SK-N-SH (cell line): ENCODE data around the gene TEK. TPM values are rescaled to one million over a fixed set of nuclear protein-coding genes. Genes with fewer than 3 reads are reported as not detected.

Experiments
- CTCF ChIA-PET: fragments of 300-600, 350-600 bp; formaldehyde crosslinking; extraction: SDS; loops from one replicate; lab custom pipeline; 2021; lab: Yijun Ruan, JAX
- POLR2A ChIA-PET: fragments of 350-600 bp; sonication (Branson Sonifier 250); formaldehyde crosslinking; extraction: SDS; loops from one replicate; lab custom pipeline; 2020; ENCODE audit warnings: antibody characterized with exemption, inconsistent platforms; lab: Yijun Ruan, JAX
- DNase-seq: peaks from one replicate; pipeline ENCODE4 v3.0.0; 2012
- H2AFZ ChIP-seq: fragments of 200-600 bp; sonication (generic); 2 replicates; pipeline ENCODE4 v1.8.1; 2016; ENCODE audit warnings: antibody characterized with exemption, mild to moderate bottlenecking, low read depth
- H3F3A ChIP-seq: fragments of 200-600 bp; sonication (generic); replicated peaks from 2 replicates; pipeline ENCODE3; 2016; ENCODE audit warnings: antibody characterized with exemption, mild to moderate bottlenecking; ENCODE audit not compliant: insufficient read depth
- H3K27ac ChIP-seq, 2 experiments: fragments of 200-500 bp in 1 of 2; fragments of 200-600 bp in 1 of 2; sonication (Bioruptor generic) in 1 of 2; sonication (generic), shearing (Covaris generic) in 1 of 2; 2 replicates each; pipeline versions ENCODE4 v1.5.1 to v1.6.1; 2014 to 2016; ENCODE audit warnings: low read depth in 2 of 2, inconsistent platforms in 1 of 2, low read length in 1 of 2, mild to moderate bottlenecking in 1 of 2, mixed read lengths in 1 of 2
- H3K27me3 ChIP-seq: fragments of 200-600 bp; sonication (generic), shearing (Covaris generic); 2 replicates; pipeline ENCODE4 v1.6.1; 2016; ENCODE audit warnings: mixed run types; ENCODE audit not compliant: insufficient read depth
- H3K36me3 ChIP-seq, 2 experiments: fragments of 200-500 bp in 1 of 2; fragments of 200-600 bp in 1 of 2; sonication (Bioruptor generic) in 1 of 2; sonication (generic) in 1 of 2; replicated peaks in 1 of 2; 2 replicates each; pipeline versions ENCODE3 to v1.5.1; 2014 to 2016; ENCODE audit warnings: low read length in 1 of 2, mild to moderate bottlenecking in 1 of 2; ENCODE audit not compliant: insufficient read depth in 2 of 2, control insufficient read depth in 1 of 2
- H3K4me1 ChIP-seq, 2 experiments: fragments of 200-500 bp in 1 of 2; fragments of 200-600 bp in 1 of 2; sonication (Bioruptor generic) in 1 of 2; sonication (generic), shearing (Covaris generic) in 1 of 2; 2 replicates each; pipeline versions ENCODE4 v1.5.1 to v1.6.1; 2014 to 2016; ENCODE audit warnings: low read depth in 1 of 2, low read length in 1 of 2, mixed run types in 1 of 2; ENCODE audit not compliant: insufficient read depth in 2 of 2, control insufficient read depth in 1 of 2
- H3K4me2 ChIP-seq: fragments of 200-600 bp; sonication (generic), shearing (Covaris generic); 2 replicates; pipeline ENCODE4 v1.6.1; 2017; ENCODE audit warnings: mixed run types
- H3K4me3 ChIP-seq, 2 experiments: fragments of 200-500 bp in 1 of 2; fragments of 200-600 bp in 1 of 2; sonication (Bioruptor generic) in 1 of 2; sonication (generic), shearing (Covaris generic) in 1 of 2; 2 replicates each; pipeline versions ENCODE4 v1.5.1 to v1.8.1; 2014 to 2016; ENCODE audit warnings: low read depth in 2 of 2, inconsistent platforms in 1 of 2, low read length in 1 of 2, mild to moderate bottlenecking in 1 of 2, mixed read lengths in 1 of 2, moderate library complexity in 1 of 2
- H3K79me2 ChIP-seq: fragments of 200-600 bp; sonication (generic); 2 replicates; pipeline ENCODE4 v1.8.1; 2017; ENCODE audit warnings: mild to moderate bottlenecking; ENCODE audit not compliant: insufficient read depth
- H3K9ac ChIP-seq: fragments of 200-600 bp; sonication (generic); 2 replicates; pipeline ENCODE4 v1.6.1; 2017; ENCODE audit warnings: mixed run types
- H3K9me2 ChIP-seq: fragments of 200-600 bp; sonication (generic); 2 replicates; pipeline ENCODE4 v1.6.1; 2017; ENCODE audit warnings: mixed run types
- H3K9me3 ChIP-seq: fragments of 200-600 bp; sonication (generic); 2 replicates; pipeline ENCODE4 v1.6.1; 2017; ENCODE audit warnings: mixed run types, mild to moderate bottlenecking, moderate library complexity
- H4K20me1 ChIP-seq: fragments of 200-600 bp; sonication (generic); 2 replicates; pipeline ENCODE4 v1.6.1; 2017; ENCODE audit warnings: mild to moderate bottlenecking, mixed run types; ENCODE audit not compliant: insufficient read depth
- CHD2 ChIP-seq: fragments of 150-350 bp; IDR thresholded peaks from 2 replicates; pipeline ENCODE4 v1.6.1; 2018; ENCODE audit warnings: low read length; ENCODE audit not compliant: partially characterized antibody
- CTCF ChIP-seq: fragments of 200-600 bp; sonication (generic); IDR thresholded peaks from 2 replicates; pipeline ENCODE4 v1.6.1; 2017; ENCODE audit warnings: antibody characterized with exemption, mild to moderate bottlenecking, moderate library complexity
- ELF1 ChIP-seq: IDR thresholded peaks from 2 replicates; pipeline ENCODE4 v1.4.0; 2012
- FOSL2 ChIP-seq: IDR thresholded peaks from 2 replicates; pipeline ENCODE4 v1.4.0; 2012; ENCODE audit warnings: low read depth, mild to moderate bottlenecking, moderate library complexity, borderline replicate concordance
- FOXJ3 ChIP-seq: sonication (generic); formaldehyde crosslinking; IDR thresholded peaks from 2 replicates; pipeline ENCODE4 v1.5.1; 2020; ENCODE audit warnings: mild to moderate bottlenecking, missing genetic modification reagents
- FOXM1 ChIP-seq: IDR thresholded peaks from 2 replicates; pipeline ENCODE4 v1.4.0; 2012; ENCODE audit warnings: low read depth, mild to moderate bottlenecking
- JUND ChIP-seq: IDR thresholded peaks from 2 replicates; pipeline ENCODE4 v1.4.0; 2012
- MAX ChIP-seq: IDR thresholded peaks from 2 replicates; pipeline ENCODE4 v1.4.0; 2012; ENCODE audit warnings: low read depth
- MEF2A ChIP-seq: IDR thresholded peaks from 2 replicates; pipeline ENCODE4 v1.4.0; 2012; ENCODE audit warnings: low read depth, borderline replicate concordance
- MXI1 ChIP-seq: IDR thresholded peaks from 2 replicates; pipeline ENCODE4 v1.6.1; 2012; ENCODE audit warnings: mild to moderate bottlenecking, low read depth, low read length, improper control_type of control experiment
- RAD21 ChIP-seq: IDR thresholded peaks from 2 replicates; pipeline ENCODE4 v1.6.1; 2012; ENCODE audit warnings: mild to moderate bottlenecking, low read length
- RCOR1 ChIP-seq: fragments of 150-350 bp; IDR thresholded peaks from 2 replicates; pipeline ENCODE4 v1.6.1; 2017; ENCODE audit warnings: antibody characterized with exemption, low read length
- REST ChIP-seq: IDR thresholded peaks from 2 replicates; pipeline ENCODE4 v1.6.1; 2012; ENCODE audit warnings: mild to moderate bottlenecking, low read depth, low read length, moderate library complexity
- RFX5 ChIP-seq: IDR thresholded peaks from 2 replicates; pipeline ENCODE4 v1.6.1; 2012; ENCODE audit warnings: mild to moderate bottlenecking, improper control_type of control experiment, low read length
- RXRA ChIP-seq: IDR thresholded peaks from 2 replicates; pipeline ENCODE4 v1.4.0; 2012; ENCODE audit warnings: low read depth, mild to moderate bottlenecking, borderline replicate concordance
- SIN3A ChIP-seq: IDR thresholded peaks from 2 replicates; pipeline ENCODE4 v1.6.1; 2012; ENCODE audit warnings: low read depth, mild to moderate bottlenecking, low read length, moderate library complexity, borderline replicate concordance
- SMC3 ChIP-seq: IDR thresholded peaks from 2 replicates; pipeline ENCODE4 v1.6.1; 2012; ENCODE audit warnings: low read depth, low read length, improper control_type of control experiment
- TEAD4 ChIP-seq: IDR thresholded peaks from 2 replicates; pipeline ENCODE4 v1.4.0; 2012; ENCODE audit warnings: mild to moderate bottlenecking, borderline replicate concordance; ENCODE audit not compliant: insufficient read depth
- WGBS: methylation state at CpG from one replicate; pipeline ENCODE4 v1.1.6; 2017; ENCODE audit warnings: low lambda C conversion rate; 5-methylcytosine and 5-hydroxymethylcytosine counted together
- polyA plus RNA-seq, 3 experiments: library from polyadenylated mRNA; depleted of rRNA; stranded (reverse); fragments of >200 nt; gene quantifications; 2 replicates each; pipeline ENCODE4 v1.2.3, GENCODE V29; 2012
- TF ChIP-seq, protein P1 (sequence below): fragments of 150-350 bp; IDR thresholded peaks from 2 replicates; pipeline ENCODE4 v1.6.1; 2017; ENCODE audit warnings: antibody characterized with exemption, low read length, low read depth, borderline replicate concordance
- TF ChIP-seq, protein P2 (sequence below): fragments of 150-350 bp; IDR thresholded peaks from 2 replicates; pipeline ENCODE4 v1.6.1; 2016; ENCODE audit warnings: mild to moderate bottlenecking, low read depth, low read length

The TEK gene
- polyA plus RNA-seq, 1 of the 3 experiments (the other 2 are of a cell fraction), result 0.03 TPM

- DNase-seq, result no peak
- no peaks in the 10 kb centered on the region for H4K20me1 ChIP-seq
- TF ChIP-seq SIN3A, result no peak
- no peak for TF ChIP-seq FOXM1
- no peak for TF ChIP-seq RCOR1
- TF ChIP-seq TEAD4, result no peak
- TF ChIP-seq, protein P1, sequence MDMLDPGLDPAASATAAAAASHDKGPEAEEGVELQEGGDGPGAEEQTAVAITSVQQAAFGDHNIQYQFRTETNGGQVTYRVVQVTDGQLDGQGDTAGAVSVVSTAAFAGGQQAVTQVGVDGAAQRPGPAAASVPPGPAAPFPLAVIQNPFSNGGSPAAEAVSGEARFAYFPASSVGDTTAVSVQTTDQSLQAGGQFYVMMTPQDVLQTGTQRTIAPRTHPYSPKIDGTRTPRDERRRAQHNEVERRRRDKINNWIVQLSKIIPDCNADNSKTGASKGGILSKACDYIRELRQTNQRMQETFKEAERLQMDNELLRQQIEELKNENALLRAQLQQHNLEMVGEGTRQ, result no peak
- TF ChIP-seq JUND, result no peak
- no peak for TF ChIP-seq RXRA
- TF ChIP-seq FOSL2, result no peak
- no peak for TF ChIP-seq RFX5
- no peak for TF ChIP-seq MXI1
- TF ChIP-seq, all 33 proteins: peak for 0
- Histone ChIP-seq H3K4me1 (peaks cover 0 to 2% of the 10 kb centered on the region in 2 experiments; a peak in 2 of 4 replicates), H3K9ac (no peak overlapping the region), H2AFZ (no peak overlapping the region), H3K9me3 (no peaks in the 10 kb centered on the region), H3F3A (no peaks in the 10 kb centered on the region), H3K79me2 (no peaks in the 10 kb centered on the region), H3K4me3 (no peak overlapping the region), H3K4me2 (no peak overlapping the region), H3K27me3 (no peaks in the 10 kb centered on the region), H3K36me3 (no peaks in the 10 kb centered on the region), H3K27ac (no peak overlapping the region), H3K9me2 (no peaks in the 10 kb centered on the region)
- CTCF ChIA-PET, result no interaction called here
- 58% methylated on average over 3 of the region's 3 CpGs for WGBS
- POLR2A ChIA-PET, result no interaction called here
These were observed 94.8 kb downstream of the TEK start for GRCh38 chr9:27203783-27204182.

DNA sequence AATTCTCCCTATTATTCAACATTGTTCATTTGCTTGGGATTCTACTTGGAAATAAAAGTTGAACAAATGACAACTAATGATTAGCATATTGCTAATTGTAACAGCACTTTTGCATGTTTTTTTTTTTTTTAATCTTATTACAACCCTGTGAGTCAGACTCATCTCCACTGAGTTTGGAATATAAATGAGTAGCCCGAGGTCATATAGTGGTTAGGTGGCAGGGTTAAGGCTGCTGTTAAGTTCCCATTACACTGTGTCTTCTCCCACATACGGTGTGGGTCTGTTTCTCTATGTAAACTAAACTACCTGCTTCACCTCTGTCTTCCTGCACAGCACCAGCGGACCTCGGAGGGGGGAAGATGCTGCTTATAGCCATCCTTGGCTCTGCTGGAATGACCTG, 95.6 kb downstream of the TEK start:
- POLR2A ChIA-PET, result no interaction called here
- WGBS, result 26% methylated on average over 3 of the region's 4 CpGs
- Histone ChIP-seq H3K27ac (no peak overlapping the region), H3K9me3 (no peaks in the 10 kb centered on the region), H3K27me3 (no peaks in the 10 kb centered on the region), H3K36me3 (no peaks in the 10 kb centered on the region), H3K79me2 (no peaks in the 10 kb centered on the region), H3F3A (no peaks in the 10 kb centered on the region), H2AFZ (no peak overlapping the region), H3K9me2 (no peaks in the 10 kb centered on the region), H3K4me2 (no peak overlapping the region), H4K20me1 (no peaks in the 10 kb centered on the region), H3K4me3 (no peak overlapping the region), H3K9ac (no peak overlapping the region), H3K4me1 (peaks cover 0 to 2% of the 10 kb centered on the region in 2 experiments; a peak in 2 of 4 replicates)
- TF ChIP-seq MXI1, result no peak
- TF ChIP-seq ELF1, result no peak
- no peak for TF ChIP-seq CHD2
- TF ChIP-seq MEF2A, result no peak
- TF ChIP-seq FOXJ3 (CRISPR knock-in tag), result no peak
- TF ChIP-seq TEAD4, result no peak
- no peak for TF ChIP-seq REST
- no peak for TF ChIP-seq SMC3
- no peak for TF ChIP-seq CTCF
- TF ChIP-seq, protein P2, sequence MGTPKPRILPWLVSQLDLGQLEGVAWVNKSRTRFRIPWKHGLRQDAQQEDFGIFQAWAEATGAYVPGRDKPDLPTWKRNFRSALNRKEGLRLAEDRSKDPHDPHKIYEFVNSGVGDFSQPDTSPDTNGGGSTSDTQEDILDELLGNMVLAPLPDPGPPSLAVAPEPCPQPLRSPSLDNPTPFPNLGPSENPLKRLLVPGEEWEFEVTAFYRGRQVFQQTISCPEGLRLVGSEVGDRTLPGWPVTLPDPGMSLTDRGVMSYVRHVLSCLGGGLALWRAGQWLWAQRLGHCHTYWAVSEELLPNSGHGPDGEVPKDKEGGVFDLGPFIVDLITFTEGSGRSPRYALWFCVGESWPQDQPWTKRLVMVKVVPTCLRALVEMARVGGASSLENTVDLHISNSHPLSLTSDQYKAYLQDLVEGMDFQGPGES, result no peak
- TF ChIP-seq RXRA, result no peak
- TF ChIP-seq MAX, result no peak
- TF ChIP-seq RAD21, result no peak
- no peak for TF ChIP-seq FOSL2
- CTCF ChIA-PET, result no interaction called here
- DNase-seq, result no peak
